HK-2 (cell line): Measurements from ENCODE around the gene ZNF227.
"Not testable (repeated sequence)": the region's sequence is repeated elsewhere in the genome, so short reads cannot be mapped to it uniquely, and the experiment has no call there.

Experiments
- DNase-seq: peaks from one replicate; pipeline ENCODE4 v3.0.0-alpha.2; 2018; ENCODE audit not compliant: unreplicated experiment

The ZNF227 gene

GRCh38 chr19:44236384-44236783 lies 24.1 kb downstream of the ZNF227 start:
- no peak for DNase-seq

- DNase-seq = not testable (repeated sequence)
Observed at GRCh38 chr19:44252332-44252731, 40.0 kb downstream of the ZNF227 start.

GRCh38 chr19:44253392-44253791 lies 41.1 kb downstream of the ZNF227 start:
- DNase-seq = not testable (repeated sequence)

GRCh38 chr19:44254496-44254895 lies 42.2 kb downstream of the ZNF227 start:
- DNase-seq = no peak

GRCh38 chr19:44255705-44256411 lies 43.5 kb downstream of the ZNF227 start:
- no peak for DNase-seq

GRCh38 chr19:44258136-44258535 lies 45.8 kb downstream of the ZNF227 start:
- no peak for DNase-seq

GRCh38 chr19:44258835-44259413 lies 46.6 kb downstream of the ZNF227 start:
- no peak for DNase-seq

- DNase-seq = no peak
Observed at GRCh38 chr19:44260343-44260681, 48.0 kb downstream of the ZNF227 start.

- no peak for DNase-seq
Observed at GRCh38 chr19:44260695-44261446, 48.5 kb downstream of the ZNF227 start.

GRCh38 chr19:44277331-44277730 lies 65.0 kb downstream of the ZNF227 start:
- no peak for DNase-seq

GRCh38 chr19:44278181-44278690 lies 65.9 kb downstream of the ZNF227 start:
- no peak for DNase-seq

GRCh38 chr19:44280916-44281315 lies 68.6 kb downstream of the ZNF227 start:
- DNase-seq = no peak

GRCh38 chr19:44282846-44283245 lies 70.5 kb downstream of the ZNF227 start:
- no peak for DNase-seq

GRCh38 chr19:44284968-44285367 lies 72.6 kb downstream of the ZNF227 start:
- no peak for DNase-seq
